Breast epithelium (tissue), 3 donors: ENCODE measurements around the gene MESP2.

Experiments
- POLR2A ChIP-seq: fragments of 450-650 bp; IDR thresholded peaks from one replicate; pipeline ENCODE4 v1.6.1; 2016; ENCODE audit warnings: antibody characterized with exemption, mild to moderate bottlenecking, moderate library complexity
- TF ChIP-seq, protein P1 (sequence below), 3 donors: fragments of 450-650 bp; IDR thresholded peaks; one replicate each; pipeline ENCODE4 v1.5.1; 2016 to 2017; ENCODE audit warnings: antibody characterized with exemption in 3 of 3, mild to moderate bottlenecking in 3 of 3, moderate library complexity in 3 of 3

DNA sequence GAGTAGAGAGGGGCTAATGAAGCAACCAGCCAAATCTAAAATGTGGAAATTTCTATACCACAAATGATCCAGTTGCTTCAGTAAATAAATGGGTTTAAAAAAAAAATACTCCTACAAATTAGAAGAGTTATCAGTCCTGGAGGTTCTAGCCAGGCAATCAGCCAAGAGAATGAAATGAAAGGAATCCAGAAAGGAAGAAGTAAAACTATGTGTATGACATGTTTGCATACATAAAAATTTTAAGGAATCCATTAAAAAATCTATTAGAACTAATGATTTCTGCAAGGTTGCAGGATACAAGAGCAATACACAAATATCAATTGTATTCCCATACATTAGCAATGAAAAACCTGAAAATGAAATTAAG is 9.6 kb downstream of the MESP2 start:
- TF ChIP-seq, protein P1, sequence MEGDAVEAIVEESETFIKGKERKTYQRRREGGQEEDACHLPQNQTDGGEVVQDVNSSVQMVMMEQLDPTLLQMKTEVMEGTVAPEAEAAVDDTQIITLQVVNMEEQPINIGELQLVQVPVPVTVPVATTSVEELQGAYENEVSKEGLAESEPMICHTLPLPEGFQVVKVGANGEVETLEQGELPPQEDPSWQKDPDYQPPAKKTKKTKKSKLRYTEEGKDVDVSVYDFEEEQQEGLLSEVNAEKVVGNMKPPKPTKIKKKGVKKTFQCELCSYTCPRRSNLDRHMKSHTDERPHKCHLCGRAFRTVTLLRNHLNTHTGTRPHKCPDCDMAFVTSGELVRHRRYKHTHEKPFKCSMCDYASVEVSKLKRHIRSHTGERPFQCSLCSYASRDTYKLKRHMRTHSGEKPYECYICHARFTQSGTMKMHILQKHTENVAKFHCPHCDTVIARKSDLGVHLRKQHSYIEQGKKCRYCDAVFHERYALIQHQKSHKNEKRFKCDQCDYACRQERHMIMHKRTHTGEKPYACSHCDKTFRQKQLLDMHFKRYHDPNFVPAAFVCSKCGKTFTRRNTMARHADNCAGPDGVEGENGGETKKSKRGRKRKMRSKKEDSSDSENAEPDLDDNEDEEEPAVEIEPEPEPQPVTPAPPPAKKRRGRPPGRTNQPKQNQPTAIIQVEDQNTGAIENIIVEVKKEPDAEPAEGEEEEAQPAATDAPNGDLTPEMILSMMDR (IDR thresholded peaks at IDR 0.05) = no peak
- TF ChIP-seq POLR2A = no peak
